SH-SY5Y (cell line): ENCODE data around the gene SLC6A11.

Source experiments
- GATA2 ChIP-seq: IDR thresholded peaks from 2 replicates; pipeline ENCODE4 v1.6.1; 2011; ENCODE audit warnings: mild to moderate bottlenecking, low read depth, low read length
- GATA3 ChIP-seq: IDR thresholded peaks from 2 replicates; pipeline ENCODE4 v1.6.1; 2011; ENCODE audit warnings: low read depth, mild to moderate bottlenecking, low read length, moderate library complexity

DNA sequence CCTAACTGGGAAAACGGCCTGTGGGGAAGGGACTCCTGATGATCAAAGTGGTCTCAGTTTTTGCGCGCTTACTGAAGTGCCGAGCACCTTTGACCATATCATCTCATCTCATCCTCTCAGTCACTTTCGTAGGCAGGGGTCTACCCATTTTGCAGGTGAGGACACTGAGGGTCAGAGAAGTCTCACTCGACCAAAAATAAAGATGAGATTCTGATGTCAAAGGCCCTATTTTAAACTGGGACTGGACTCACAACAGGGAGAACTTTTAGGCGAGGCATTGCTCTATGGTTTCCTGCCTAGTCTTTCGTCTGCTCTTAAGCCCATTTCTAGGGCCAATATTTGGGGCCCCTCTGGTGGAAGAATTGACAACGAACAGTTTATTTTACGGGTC is 830 bp downstream of the SLC6A11 start:
- TF ChIP-seq GATA3 (no peak), GATA2 (no peak)
